ENCODE results near the gene TRIM58. TPM values are rescaled to one million over a fixed set of nuclear protein-coding genes. Genes with fewer than 3 reads are reported as not detected.
A peak's percentile ranks its signal among the peaks of the same experiment; 100 is the strongest.

Gene TRIM58
- total and polyA plus RNA-seq, 9 of the 15 experiments (the other 6 are each of a cell fraction or from before 2014, with no cell fraction given), result 3.8 to 19.1 (median 7.2) TPM

DNA sequence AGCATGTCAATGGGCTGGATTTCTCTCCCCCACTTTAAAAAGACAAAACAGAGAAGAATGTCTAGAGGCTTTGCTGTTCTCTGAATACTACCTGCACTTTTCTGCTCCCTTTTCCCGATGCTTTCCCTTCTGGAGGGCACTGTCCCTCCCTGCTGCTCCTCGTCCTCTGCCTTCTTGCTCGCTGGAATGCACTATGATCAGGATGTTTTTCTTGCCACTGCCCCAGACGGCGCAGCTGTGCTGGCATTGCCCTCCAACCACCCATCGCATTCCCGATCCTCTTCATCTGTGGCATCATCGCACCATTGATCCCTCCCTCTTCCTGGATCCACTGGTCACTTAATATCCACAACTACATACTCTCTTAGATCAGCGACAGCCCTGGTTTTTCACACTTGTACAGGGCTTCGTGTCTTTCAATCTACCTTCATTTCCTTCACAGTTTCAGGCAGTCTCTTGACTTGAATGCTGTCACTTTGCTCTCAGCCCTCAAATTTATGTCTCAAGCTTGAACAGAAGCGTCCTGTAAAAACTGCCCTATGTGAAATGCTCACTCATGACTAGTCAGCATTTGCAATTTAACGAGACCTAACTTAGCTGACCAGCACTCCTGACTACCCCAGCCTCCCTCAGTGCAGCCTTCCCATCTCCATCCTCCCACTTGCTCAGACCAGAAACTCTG is 11.8 kb upstream of the TRIM58 start (continued):
- TF ChIP-seq, protein P1, sequence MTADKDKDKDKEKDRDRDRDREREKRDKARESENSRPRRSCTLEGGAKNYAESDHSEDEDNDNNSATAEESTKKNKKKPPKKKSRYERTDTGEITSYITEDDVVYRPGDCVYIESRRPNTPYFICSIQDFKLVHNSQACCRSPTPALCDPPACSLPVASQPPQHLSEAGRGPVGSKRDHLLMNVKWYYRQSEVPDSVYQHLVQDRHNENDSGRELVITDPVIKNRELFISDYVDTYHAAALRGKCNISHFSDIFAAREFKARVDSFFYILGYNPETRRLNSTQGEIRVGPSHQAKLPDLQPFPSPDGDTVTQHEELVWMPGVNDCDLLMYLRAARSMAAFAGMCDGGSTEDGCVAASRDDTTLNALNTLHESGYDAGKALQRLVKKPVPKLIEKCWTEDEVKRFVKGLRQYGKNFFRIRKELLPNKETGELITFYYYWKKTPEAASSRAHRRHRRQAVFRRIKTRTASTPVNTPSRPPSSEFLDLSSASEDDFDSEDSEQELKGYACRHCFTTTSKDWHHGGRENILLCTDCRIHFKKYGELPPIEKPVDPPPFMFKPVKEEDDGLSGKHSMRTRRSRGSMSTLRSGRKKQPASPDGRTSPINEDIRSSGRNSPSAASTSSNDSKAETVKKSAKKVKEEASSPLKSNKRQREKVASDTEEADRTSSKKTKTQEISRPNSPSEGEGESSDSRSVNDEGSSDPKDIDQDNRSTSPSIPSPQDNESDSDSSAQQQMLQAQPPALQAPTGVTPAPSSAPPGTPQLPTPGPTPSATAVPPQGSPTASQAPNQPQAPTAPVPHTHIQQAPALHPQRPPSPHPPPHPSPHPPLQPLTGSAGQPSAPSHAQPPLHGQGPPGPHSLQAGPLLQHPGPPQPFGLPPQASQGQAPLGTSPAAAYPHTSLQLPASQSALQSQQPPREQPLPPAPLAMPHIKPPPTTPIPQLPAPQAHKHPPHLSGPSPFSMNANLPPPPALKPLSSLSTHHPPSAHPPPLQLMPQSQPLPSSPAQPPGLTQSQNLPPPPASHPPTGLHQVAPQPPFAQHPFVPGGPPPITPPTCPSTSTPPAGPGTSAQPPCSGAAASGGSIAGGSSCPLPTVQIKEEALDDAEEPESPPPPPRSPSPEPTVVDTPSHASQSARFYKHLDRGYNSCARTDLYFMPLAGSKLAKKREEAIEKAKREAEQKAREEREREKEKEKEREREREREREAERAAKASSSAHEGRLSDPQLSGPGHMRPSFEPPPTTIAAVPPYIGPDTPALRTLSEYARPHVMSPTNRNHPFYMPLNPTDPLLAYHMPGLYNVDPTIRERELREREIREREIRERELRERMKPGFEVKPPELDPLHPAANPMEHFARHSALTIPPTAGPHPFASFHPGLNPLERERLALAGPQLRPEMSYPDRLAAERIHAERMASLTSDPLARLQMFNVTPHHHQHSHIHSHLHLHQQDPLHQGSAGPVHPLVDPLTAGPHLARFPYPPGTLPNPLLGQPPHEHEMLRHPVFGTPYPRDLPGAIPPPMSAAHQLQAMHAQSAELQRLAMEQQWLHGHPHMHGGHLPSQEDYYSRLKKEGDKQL (CRISPR knock-in tag; IDR thresholded peaks at IDR 0.05; ENCODE audit: borderline replicate concordance), result no peak
- peak; percentile 54; the same call in 1 of the 2 replicates for TF ChIP-seq MAFK (IDR thresholded peaks at IDR 0.05; ENCODE audit: low read length)
- no peak for TF ChIP-seq ZNF224 (CRISPR knock-in tag; IDR thresholded peaks at IDR 0.05)
- TF ChIP-seq MEIS2 (IDR thresholded peaks at IDR 0.05; ENCODE audit: partially characterized antibody), result peak; percentile 81
- TF ChIP-seq, protein P2, sequence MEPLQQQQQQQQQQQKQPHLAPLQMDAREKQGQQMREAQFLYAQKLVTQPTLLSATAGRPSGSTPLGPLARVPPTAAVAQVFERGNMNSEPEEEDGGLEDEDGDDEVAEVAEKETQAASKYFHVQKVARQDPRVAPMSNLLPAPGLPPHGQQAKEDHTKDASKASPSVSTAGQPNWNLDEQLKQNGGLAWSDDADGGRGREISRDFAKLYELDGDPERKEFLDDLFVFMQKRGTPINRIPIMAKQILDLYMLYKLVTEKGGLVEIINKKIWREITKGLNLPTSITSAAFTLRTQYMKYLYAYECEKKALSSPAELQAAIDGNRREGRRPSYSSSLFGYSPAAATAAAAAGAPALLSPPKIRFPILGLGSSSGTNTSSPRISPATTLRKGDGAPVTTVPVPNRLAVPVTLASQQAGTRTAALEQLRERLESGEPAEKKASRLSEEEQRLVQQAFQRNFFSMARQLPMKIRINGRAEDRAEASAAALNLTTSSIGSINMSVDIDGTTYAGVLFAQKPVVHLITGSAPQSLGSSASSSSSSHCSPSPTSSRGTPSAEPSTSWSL (CRISPR knock-in tag; IDR thresholded peaks at IDR 0.05; ENCODE audit: borderline replicate concordance), result no peak
- TF ChIP-seq NEUROD1 (IDR thresholded peaks at IDR 0.05; ENCODE audit: borderline replicate concordance, low read depth, low read length, partially characterized antibody), result no peak
- TF ChIP-seq, protein P3, sequence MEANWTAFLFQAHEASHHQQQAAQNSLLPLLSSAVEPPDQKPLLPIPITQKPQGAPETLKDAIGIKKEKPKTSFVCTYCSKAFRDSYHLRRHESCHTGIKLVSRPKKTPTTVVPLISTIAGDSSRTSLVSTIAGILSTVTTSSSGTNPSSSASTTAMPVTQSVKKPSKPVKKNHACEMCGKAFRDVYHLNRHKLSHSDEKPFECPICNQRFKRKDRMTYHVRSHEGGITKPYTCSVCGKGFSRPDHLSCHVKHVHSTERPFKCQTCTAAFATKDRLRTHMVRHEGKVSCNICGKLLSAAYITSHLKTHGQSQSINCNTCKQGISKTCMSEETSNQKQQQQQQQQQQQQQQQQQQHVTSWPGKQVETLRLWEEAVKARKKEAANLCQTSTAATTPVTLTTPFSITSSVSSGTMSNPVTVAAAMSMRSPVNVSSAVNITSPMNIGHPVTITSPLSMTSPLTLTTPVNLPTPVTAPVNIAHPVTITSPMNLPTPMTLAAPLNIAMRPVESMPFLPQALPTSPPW (CRISPR knock-in tag; IDR thresholded peaks at IDR 0.05), result no peak
- TF ChIP-seq ZNF175 (CRISPR knock-in tag; IDR thresholded peaks at IDR 0.05; ENCODE audit: low read depth), result no peak
- TF ChIP-seq NFXL1 (CRISPR knock-in tag; IDR thresholded peaks at IDR 0.05), result no peak
- TF ChIP-seq DPF2 (IDR thresholded peaks at IDR 0.05), result peak; percentile 70
- TF ChIP-seq, protein P4, sequence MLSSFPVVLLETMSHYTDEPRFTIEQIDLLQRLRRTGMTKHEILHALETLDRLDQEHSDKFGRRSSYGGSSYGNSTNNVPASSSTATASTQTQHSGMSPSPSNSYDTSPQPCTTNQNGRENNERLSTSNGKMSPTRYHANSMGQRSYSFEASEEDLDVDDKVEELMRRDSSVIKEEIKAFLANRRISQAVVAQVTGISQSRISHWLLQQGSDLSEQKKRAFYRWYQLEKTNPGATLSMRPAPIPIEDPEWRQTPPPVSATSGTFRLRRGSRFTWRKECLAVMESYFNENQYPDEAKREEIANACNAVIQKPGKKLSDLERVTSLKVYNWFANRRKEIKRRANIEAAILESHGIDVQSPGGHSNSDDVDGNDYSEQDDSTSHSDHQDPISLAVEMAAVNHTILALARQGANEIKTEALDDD (IDR thresholded peaks at IDR 0.05), result peak; percentile 97
- TF ChIP-seq ZNF316 (IDR thresholded peaks at IDR 0.05), result peak; percentile 95
- TF ChIP-seq, protein P5, sequence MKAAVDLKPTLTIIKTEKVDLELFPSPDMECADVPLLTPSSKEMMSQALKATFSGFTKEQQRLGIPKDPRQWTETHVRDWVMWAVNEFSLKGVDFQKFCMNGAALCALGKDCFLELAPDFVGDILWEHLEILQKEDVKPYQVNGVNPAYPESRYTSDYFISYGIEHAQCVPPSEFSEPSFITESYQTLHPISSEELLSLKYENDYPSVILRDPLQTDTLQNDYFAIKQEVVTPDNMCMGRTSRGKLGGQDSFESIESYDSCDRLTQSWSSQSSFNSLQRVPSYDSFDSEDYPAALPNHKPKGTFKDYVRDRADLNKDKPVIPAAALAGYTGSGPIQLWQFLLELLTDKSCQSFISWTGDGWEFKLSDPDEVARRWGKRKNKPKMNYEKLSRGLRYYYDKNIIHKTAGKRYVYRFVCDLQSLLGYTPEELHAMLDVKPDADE (conservative IDR thresholded peaks at IDR 0.05; ENCODE audit: control insufficient read depth, low read depth, low read length), result no peak
- TF ChIP-seq OTX1 (CRISPR knock-in tag; IDR thresholded peaks at IDR 0.05), result no peak
- peak; percentile 44 for TF ChIP-seq BRD9 (IDR thresholded peaks at IDR 0.05; ENCODE audit: low read depth, partially characterized antibody)
- no peak for TF ChIP-seq ZNF77 (CRISPR knock-in tag; IDR thresholded peaks at IDR 0.05)
